Kidney (tissue), 14 donors: ENCODE measurements around the gene FGF12. TPM values are rescaled to one million over a fixed set of nuclear protein-coding genes. Genes with fewer than 3 reads are reported as not detected.

Experiments used
- DNase-seq, 5 donors: peaks; one replicate each; pipeline ENCODE4 v3.0.0-alpha.2; 2013 to 2020
- FAIRE-seq: peaks from 2 replicates; lab custom pipeline; 2012; peaks lifted over from hg19 to GRCh38; lab: Jason Lieb, UNC
- H3K27ac ChIP-seq, 2 donors: one replicate each; pipeline ENCODE4 v1.7.0; 2013; ENCODE audit warnings: low read depth in 2 of 2, low read length in 2 of 2, inconsistent platforms in 1 of 2
- H3K27me3 ChIP-seq: one replicate; pipeline ENCODE4 v1.7.1; 2013; ENCODE audit warnings: low read length, inconsistent platforms; ENCODE audit not compliant: control insufficient read depth, insufficient read depth
- H3K36me3 ChIP-seq, 3 donors: one replicate each; pipeline versions ENCODE4 v1.7.0 to v1.7.1; 2013; ENCODE audit warnings: low read length in 3 of 3, control low read depth in 1 of 3, inconsistent platforms in 1 of 3; ENCODE audit not compliant: insufficient read depth in 3 of 3, control insufficient read depth in 2 of 3
- H3K4me1 ChIP-seq, 3 donors: one replicate each; pipeline versions ENCODE4 v1.7.0 to v1.7.1; 2013; ENCODE audit warnings: low read length in 3 of 3, inconsistent platforms in 1 of 3, low read depth in 1 of 3; ENCODE audit not compliant: control insufficient read depth in 2 of 3, insufficient read depth in 2 of 3
- H3K4me3 ChIP-seq, 3 donors: one replicate each; pipeline versions ENCODE4 v1.7.0 to v1.8.1; 2013; ENCODE audit warnings: low read length in 3 of 3, control low read depth in 1 of 3, inconsistent platforms in 1 of 3
- H3K9ac ChIP-seq, 3 donors: one replicate each; pipeline versions ENCODE4 v1.7.0 to v1.7.1; 2013; ENCODE audit warnings: low read length in 3 of 3, control low read depth in 1 of 3, inconsistent platforms in 1 of 3
- H3K9me3 ChIP-seq, 3 donors: one replicate each; pipeline versions ENCODE4 v1.7.0 to v1.7.1; 2013; ENCODE audit warnings: low read length in 3 of 3, control low read depth in 1 of 3, inconsistent platforms in 1 of 3; ENCODE audit not compliant: control insufficient read depth in 2 of 3, insufficient read depth in 1 of 3
- intact Hi-C: fragments of 100-400 bp; cut with DNase I; formaldehyde crosslinking; loops from one replicate; pipeline ENCODE4 v1.11.1; 2022
- polyA plus RNA-seq: library from polyadenylated mRNA; stranded (reverse); fragments of 350-450 nt; fragmentation: Illumina TruSeq; extraction: RNeasy Lipid Tissue Mini Kit (QIAGEN cat#74804); gene quantifications from one replicate; pipeline ENCODE4 v1.2.3, GENCODE V29; 2014; ENCODE audit warnings: low read depth, low replicate concordance; ENCODE audit not compliant: insufficient read depth
- total RNA-seq: library from RNA; stranded (reverse); fragmentation: NEBNext Ultra II Directional; extraction: Animal tissue kit (Norgen Biotek cat#: 25700); gene quantifications from one replicate; pipeline ENCODE4 v1.2.1, GENCODE V29; 2021
- TF ChIP-seq, protein P1 (sequence below): IDR thresholded peaks from 3 replicates; pipeline ENCODE4 v1.5.1; 2012; ENCODE audit warnings: mild to moderate bottlenecking, moderate library complexity, borderline replicate concordance; ENCODE audit not compliant: insufficient read depth; ENCODE audit errors: extremely low read depth
- donor health status: control.
- donor health status: control.
- donor health status: control.
- donor health status: control.
- donor health status: control.
- donor health status: DM: yes; HTN: yes; CAD: no.
- donor health status: Normal renal cell carcinoma (clear cell type).

Gene FGF12
- total and polyA plus RNA-seq, 2 donors from 2014 or later, result 1.8 to 3.7 TPM

DNA sequence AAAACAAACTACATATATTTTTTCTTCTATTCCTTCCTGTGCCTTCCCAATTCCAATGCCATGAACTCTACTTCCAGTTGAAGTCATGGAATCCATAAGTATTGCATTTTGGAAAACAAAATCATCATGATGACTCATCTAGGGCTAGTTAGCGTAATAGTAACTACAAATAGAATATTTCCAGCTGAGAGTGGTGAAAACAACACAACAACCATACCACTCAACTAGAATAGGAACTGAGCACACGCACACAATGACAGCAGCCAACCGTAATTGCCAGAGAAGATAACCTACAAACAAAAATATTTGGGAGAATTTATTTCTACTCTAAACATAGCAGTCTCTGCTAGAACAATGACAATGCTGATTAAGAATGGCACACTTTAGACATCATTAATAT lies 225.9 kb downstream of the FGF12 start:
- H3K9me3 ChIP-seq, result no peaks in the 10 kb centered on the region
- DNase-seq (no peak), FAIRE-seq (no peak)
- no peak overlapping the region for H3K27ac ChIP-seq
- H3K4me1 ChIP-seq, result no peaks in the 10 kb centered on the region
- H3K36me3 ChIP-seq, result no peaks in the 10 kb centered on the region
- intact Hi-C loops, result no loop called here
- no peaks in the 10 kb centered on the region for H3K27me3 ChIP-seq
- H3K9ac ChIP-seq, result no peak overlapping the region
- H3K4me3 ChIP-seq, result no peak overlapping the region
- TF ChIP-seq, protein P1, sequence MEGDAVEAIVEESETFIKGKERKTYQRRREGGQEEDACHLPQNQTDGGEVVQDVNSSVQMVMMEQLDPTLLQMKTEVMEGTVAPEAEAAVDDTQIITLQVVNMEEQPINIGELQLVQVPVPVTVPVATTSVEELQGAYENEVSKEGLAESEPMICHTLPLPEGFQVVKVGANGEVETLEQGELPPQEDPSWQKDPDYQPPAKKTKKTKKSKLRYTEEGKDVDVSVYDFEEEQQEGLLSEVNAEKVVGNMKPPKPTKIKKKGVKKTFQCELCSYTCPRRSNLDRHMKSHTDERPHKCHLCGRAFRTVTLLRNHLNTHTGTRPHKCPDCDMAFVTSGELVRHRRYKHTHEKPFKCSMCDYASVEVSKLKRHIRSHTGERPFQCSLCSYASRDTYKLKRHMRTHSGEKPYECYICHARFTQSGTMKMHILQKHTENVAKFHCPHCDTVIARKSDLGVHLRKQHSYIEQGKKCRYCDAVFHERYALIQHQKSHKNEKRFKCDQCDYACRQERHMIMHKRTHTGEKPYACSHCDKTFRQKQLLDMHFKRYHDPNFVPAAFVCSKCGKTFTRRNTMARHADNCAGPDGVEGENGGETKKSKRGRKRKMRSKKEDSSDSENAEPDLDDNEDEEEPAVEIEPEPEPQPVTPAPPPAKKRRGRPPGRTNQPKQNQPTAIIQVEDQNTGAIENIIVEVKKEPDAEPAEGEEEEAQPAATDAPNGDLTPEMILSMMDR, result no peak

DNA sequence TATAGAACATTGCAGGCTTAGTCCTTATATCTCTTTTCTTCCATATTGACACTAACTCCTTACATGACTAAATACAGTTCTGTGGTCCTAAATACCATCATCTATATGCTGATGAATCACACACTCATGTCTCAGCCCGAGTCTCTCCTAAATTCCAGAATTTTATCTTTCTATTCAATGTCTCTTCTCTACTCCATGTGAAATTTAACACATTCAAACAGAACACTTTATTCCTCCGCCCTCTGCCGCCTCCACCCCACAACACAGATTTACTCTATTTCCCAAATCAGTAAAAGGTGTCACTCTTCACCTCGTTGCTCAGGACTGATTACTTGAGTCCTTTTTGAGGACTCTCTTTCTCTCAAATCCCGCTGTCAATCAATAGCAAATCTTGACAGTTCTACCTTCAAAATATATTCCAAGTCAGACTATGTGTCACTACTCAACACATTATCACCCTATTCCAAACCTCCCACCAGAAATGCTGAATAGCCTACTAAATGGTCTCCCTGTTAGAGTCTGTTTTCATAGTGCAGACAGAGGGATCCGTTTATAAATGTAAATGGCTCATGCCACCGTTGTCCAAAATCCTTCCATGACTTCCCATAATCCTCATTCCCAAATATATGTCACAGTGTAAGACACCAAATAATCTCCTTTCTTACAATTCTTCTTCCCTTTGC lies 230.3 kb downstream of the FGF12 start:
- Histone ChIP-seq H3K9ac (no peak overlapping the region), H3K4me3 (no peak overlapping the region), H3K9me3 (no peaks in the 10 kb centered on the region), H3K27ac (no peak overlapping the region), H3K36me3 (no peaks in the 10 kb centered on the region), H3K27me3 (no peaks in the 10 kb centered on the region), H3K4me1 (no peaks in the 10 kb centered on the region)
- TF ChIP-seq, protein P1, result no peak
- FAIRE-seq, result no peak
- DNase-seq, result no peak
- intact Hi-C loops, result no loop called here

DNA sequence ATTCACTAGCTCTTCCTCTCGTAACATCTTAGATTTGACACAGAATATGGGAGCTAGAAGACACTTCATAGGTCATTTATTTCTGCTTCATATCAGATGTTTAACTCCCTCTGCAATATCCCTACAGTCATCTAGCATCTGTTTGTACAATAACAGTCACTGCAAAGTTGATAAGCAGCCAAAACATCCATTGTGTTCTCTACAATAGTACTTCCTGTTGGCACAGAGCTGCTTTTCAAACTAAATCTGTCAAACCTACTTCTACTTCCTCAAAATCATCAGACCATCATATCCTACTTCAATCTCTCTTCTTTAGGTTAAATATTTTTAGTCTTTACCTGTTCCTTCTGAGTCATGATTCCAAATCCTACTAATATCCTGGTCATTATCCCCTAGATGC lies 233.2 kb downstream of the FGF12 start:
- FAIRE-seq (no peak), DNase-seq (peak in 1 of 5 donors; percentile 21)
- no peaks in the 10 kb centered on the region for H3K9me3 ChIP-seq
- no peaks in the 10 kb centered on the region for H3K4me1 ChIP-seq
- H3K36me3 ChIP-seq, result no peaks in the 10 kb centered on the region
- H3K27ac ChIP-seq, result no peak overlapping the region
- TF ChIP-seq, protein P1, result no peak
- H3K9ac ChIP-seq, result no peak overlapping the region
- H3K27me3 ChIP-seq, result no peaks in the 10 kb centered on the region
- H3K4me3 ChIP-seq, result no peak overlapping the region
- intact Hi-C loops, result no loop called here

DNA sequence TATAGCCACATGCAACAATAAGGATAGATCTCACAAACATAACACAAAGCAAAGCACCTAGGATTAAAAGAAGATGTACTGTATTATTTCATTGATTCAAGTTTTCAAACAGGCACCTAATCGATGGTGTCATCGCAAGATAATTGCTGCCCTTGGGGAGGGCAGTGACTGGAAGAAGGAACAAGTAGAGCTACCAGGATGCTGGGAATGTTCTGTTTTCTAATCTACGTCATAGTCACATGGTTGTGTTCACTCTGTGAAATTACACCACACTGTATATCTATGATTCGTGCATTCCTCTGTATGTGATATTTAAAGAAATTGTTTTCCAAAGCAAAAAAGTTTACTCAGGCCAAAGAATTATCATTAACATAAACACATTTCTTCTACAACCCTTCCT lies 236.6 kb downstream of the FGF12 start:
- H3K9me3 ChIP-seq, result no peaks in the 10 kb centered on the region
- H3K9ac ChIP-seq, result no peak overlapping the region
- intact Hi-C loops, result no loop called here
- no peaks in the 10 kb centered on the region for H3K36me3 ChIP-seq
- FAIRE-seq, result no peak
- DNase-seq, result no peak
- no peaks in the 10 kb centered on the region for H3K4me1 ChIP-seq
- no peak overlapping the region for H3K4me3 ChIP-seq
- no peak overlapping the region for H3K27ac ChIP-seq
- no peaks in the 10 kb centered on the region for H3K27me3 ChIP-seq
- TF ChIP-seq, protein P1, result no peak
